GM23338 (cell line): ENCODE data around the gene CNOT1. TPM values are rescaled to one million over a fixed set of nuclear protein-coding genes. Genes with fewer than 3 reads are reported as not detected.

ENCODE experiments used
- ATAC-seq: fragments of 200-7000 bp; cut with Tn5 transposase; 3 replicates; pipeline ENCODE4 v1.9.1; 2020
- DNase-seq: peaks from one replicate; pipeline ENCODE4 v3.0.0-alpha.2; 2015; ENCODE audit warnings: low spot score
- H2AFZ ChIP-seq: fragments of 200-600 bp; sonication (generic); 2 replicates; pipeline ENCODE4 v1.8.0; 2016; ENCODE audit warnings: antibody characterized with exemption, mild to moderate bottlenecking, moderate library complexity
- H3F3A ChIP-seq: fragments of 200-600 bp; sonication (generic); replicated peaks from 2 replicates; pipeline ENCODE4 v1.8.0; 2017; ENCODE audit warnings: antibody characterized with exemption, mixed run types, low read depth
- H3K27ac ChIP-seq: fragments of 200-600 bp; sonication (generic); 2 replicates; pipeline ENCODE4 v1.6.1; 2016; ENCODE audit warnings: low read depth
- H3K27me3 ChIP-seq: fragments of 200-600 bp; sonication (generic); 2 replicates; pipeline ENCODE4 v1.8.0; 2016; ENCODE audit warnings: mild to moderate bottlenecking, mixed run types, moderate library complexity; ENCODE audit not compliant: insufficient read depth
- H3K36me3 ChIP-seq: fragments of 200-600 bp; sonication (generic); 2 replicates; pipeline ENCODE4 v1.8.0; 2016; ENCODE audit warnings: mild to moderate bottlenecking; ENCODE audit not compliant: insufficient read depth
- H3K4me1 ChIP-seq: fragments of 200-600 bp; sonication (generic); 2 replicates; pipeline ENCODE4 v1.8.0; 2016; ENCODE audit warnings: mild to moderate bottlenecking, moderate library complexity; ENCODE audit not compliant: insufficient read depth
- H3K4me2 ChIP-seq: fragments of 200-600 bp; sonication (generic); 2 replicates; pipeline ENCODE4 v1.7.1; 2017; ENCODE audit warnings: mixed run types
- H3K4me3 ChIP-seq: fragments of 200-600 bp; sonication (generic); 2 replicates; pipeline ENCODE4 v1.6.1; 2016; ENCODE audit warnings: mixed run types
- H3K79me2 ChIP-seq: fragments of 200-600 bp; sonication (generic); replicated peaks from 2 replicates; pipeline ENCODE4 v1.8.0; 2017; ENCODE audit warnings: mild to moderate bottlenecking; ENCODE audit not compliant: insufficient read depth
- H3K9me2 ChIP-seq: fragments of 200-600 bp; sonication (generic); 2 replicates; pipeline ENCODE4 v1.8.0; 2017; ENCODE audit not compliant: insufficient read depth
- H4K20me1 ChIP-seq: fragments of 200-600 bp; sonication (generic); replicated peaks from 2 replicates; pipeline ENCODE4 v1.8.0; 2017; ENCODE audit warnings: mild to moderate bottlenecking; ENCODE audit not compliant: insufficient read depth
- H3K27ac Mint-ChIP-seq: 2 replicates; pipeline ENCODE4 v1.8.0; 2020; ENCODE audit warnings: inconsistent platforms, mild to moderate bottlenecking, moderate library complexity, mixed read lengths
- H3K27me3 Mint-ChIP-seq: 3 replicates; pipeline ENCODE4 v1.8.0; 2022; ENCODE audit warnings: low read depth, mild to moderate bottlenecking, moderate library complexity, mixed read lengths, inconsistent platforms; ENCODE audit not compliant: insufficient read depth, poor library complexity
- H3K36me3 Mint-ChIP-seq: 3 replicates; pipeline ENCODE4 v1.8.0; 2021; ENCODE audit warnings: low read depth, mild to moderate bottlenecking, inconsistent platforms, moderate library complexity, mixed read lengths
- H3K4me1 Mint-ChIP-seq: 3 replicates; pipeline ENCODE4 v1.8.0; 2020; ENCODE audit warnings: mild to moderate bottlenecking, inconsistent platforms, mixed read lengths
- H3K4me3 Mint-ChIP-seq: 3 replicates; pipeline ENCODE4 v1.8.0; 2021; ENCODE audit warnings: moderate library complexity, mild to moderate bottlenecking, inconsistent platforms, mixed read lengths
- H3K9me3 Mint-ChIP-seq: 3 replicates; pipeline ENCODE4 v1.8.0; 2020; ENCODE audit warnings: moderate library complexity, mild to moderate bottlenecking, inconsistent platforms, mixed read lengths
- CREB1 ChIP-seq: fragments of 250-450 bp; sonication (Bioruptor Pico); IDR thresholded peaks from 2 replicates; pipeline ENCODE4 v1.5.0; 2020; ENCODE audit warnings: low read depth, mild to moderate bottlenecking, moderate library complexity
- CTCF ChIP-seq, 2 experiments: fragments of 200-600 bp in 1 of 2; sonication (generic) in 1 of 2; conservative IDR thresholded peaks; 2 replicates each; pipeline versions ENCODE4 v1.5.1 to v1.6.1; 2016 to 2017; ENCODE audit warnings: antibody characterized with exemption in 2 of 2, low read depth in 2 of 2, mild to moderate bottlenecking in 2 of 2, moderate library complexity in 1 of 2
- ETS1 ChIP-seq: IDR thresholded peaks from 2 replicates; pipeline ENCODE4 v1.6.1; 2016; ENCODE audit warnings: antibody characterized with exemption
- EZH2 ChIP-seq: fragments of 200-600 bp; sonication (generic); IDR thresholded peaks from one replicate; pipeline ENCODE4 v1.8.0; 2017; ENCODE audit warnings: antibody characterized with exemption, mild to moderate bottlenecking, low read depth; ENCODE audit not compliant: unreplicated experiment
- EZH2phosphoT487 ChIP-seq: fragments of 200-600 bp; sonication (generic); IDR thresholded peaks from one replicate; pipeline ENCODE4 v1.8.1; 2018; ENCODE audit warnings: antibody characterized with exemption; ENCODE audit not compliant: unreplicated experiment
- JUNB ChIP-seq: IDR thresholded peaks from one replicate; pipeline ENCODE4 v1.6.1; 2016; ENCODE audit warnings: antibody characterized with exemption; ENCODE audit not compliant: unreplicated experiment
- NANOG ChIP-seq: IDR thresholded peaks from 2 replicates; pipeline ENCODE4 v1.6.1; 2016; ENCODE audit warnings: antibody characterized with exemption, borderline replicate concordance
- POLR2AphosphoS5 ChIP-seq: IDR thresholded peaks from 2 replicates; pipeline ENCODE4 v1.6.1; 2016; ENCODE audit warnings: antibody characterized with exemption, low read depth
- STAT1 ChIP-seq: IDR thresholded peaks from one replicate; pipeline ENCODE4 v1.6.1; 2016; ENCODE audit warnings: antibody characterized with exemption; ENCODE audit not compliant: unreplicated experiment
- ZNF114 ChIP-seq: fragments of 250-450 bp; sonication (Bioruptor Pico); IDR thresholded peaks from 2 replicates; pipeline ENCODE4 v1.5.0; 2020; ENCODE audit warnings: mild to moderate bottlenecking, moderate library complexity
- ZNF331 ChIP-seq: fragments of 250-450 bp; sonication (Bioruptor Pico); IDR thresholded peaks from 2 replicates; pipeline ENCODE4 v1.5.0; 2020; ENCODE audit warnings: low read depth, mild to moderate bottlenecking, moderate library complexity
- ZNF462 ChIP-seq: fragments of 250-450 bp; sonication (Bioruptor Pico); IDR thresholded peaks from 2 replicates; pipeline ENCODE4 v1.5.0; 2020; ENCODE audit warnings: mild to moderate bottlenecking, moderate library complexity
- polyA plus RNA-seq: library from polyadenylated mRNA; unstranded; fragments of >200 nt; fragmentation: Nextera tagmentation; extraction: Ambion mirVana; gene quantifications from 2 replicates; pipeline ENCODE4 v1.2.1, GENCODE V29; 2016
- total RNA-seq: library from RNA; depleted of rRNA; stranded (reverse); fragments of >200 nt; shearing (Covaris generic); gene quantifications from 2 replicates; pipeline ENCODE4 v1.2.3, GENCODE V29; 2014

The CNOT1 gene
- total and polyA plus RNA-seq, 2 experiments from 2014 or later = 59.2 to 298 TPM

GRCh38 chr16:58481931-58482330, 147.7 kb downstream of the CNOT1 start (continued):
- TF ChIP-seq ZNF462 (CRISPR knock-in tag) (no peak), CTCF (conservative IDR thresholded peaks at IDR 0.05; ENCODE audit: low read depth in 2 of 2) (no peak), ETS1 (no peak)

GRCh38 chr16:58481226-58481869, 148.3 kb downstream of the CNOT1 start:
- H3F3A ChIP-seq = no peaks in the 10 kb centered on the region
- no peaks in the 10 kb centered on the region for H3K36me3 Mint-ChIP-seq
- DNase-seq = no peak
- no peaks in the 10 kb centered on the region for H3K36me3 ChIP-seq
- H3K4me1 Mint-ChIP-seq = peaks cover 5% of the 10 kb centered on the region
- H3K4me1 ChIP-seq = no peaks in the 10 kb centered on the region
- H3K9me2 ChIP-seq = no peaks in the 10 kb centered on the region
- no peak for ATAC-seq
- H4K20me1 ChIP-seq = no peaks in the 10 kb centered on the region
- no peaks in the 10 kb centered on the region; the same call in 2 of the 3 replicates for H3K9me3 Mint-ChIP-seq
- no peak overlapping the region for H3K4me3 Mint-ChIP-seq
- H3K79me2 ChIP-seq = no peaks in the 10 kb centered on the region
- H3K27ac Mint-ChIP-seq = no peak overlapping the region
- H3K27me3 Mint-ChIP-seq = peaks cover 1% of the 10 kb centered on the region
- no peak overlapping the region for H3K4me2 ChIP-seq
- H3K4me3 ChIP-seq = no peak overlapping the region
- no peaks in the 10 kb centered on the region for H3K27me3 ChIP-seq
- no peak overlapping the region for H3K27ac ChIP-seq
- no peak overlapping the region for H2AFZ ChIP-seq
- TF ChIP-seq CREB1 (CRISPR knock-in tag) (no peak), ZNF331 (CRISPR knock-in tag) (no peak), STAT1 (no peak), POLR2AphosphoS5 (no peak), JUNB (no peak), NANOG (no peak), ZNF114 (CRISPR knock-in tag) (no peak), CTCF (conservative IDR thresholded peaks at IDR 0.05; ENCODE audit: low read depth in 2 of 2) (no peak), EZH2phosphoT487 (no peak), ETS1 (no peak), EZH2 (no peak)
